Ecto neural progenitor cell (in vitro differentiated cells): ENCODE measurements around the gene UBA3.
A peak's percentile ranks its signal among the peaks of the same experiment; 100 is the strongest.

Experiments used
- DNase-seq: peaks from one replicate; pipeline ENCODE4 v3.0.0-alpha.2; 2018; ENCODE audit warnings: low spot score

The UBA3 gene

DNA sequence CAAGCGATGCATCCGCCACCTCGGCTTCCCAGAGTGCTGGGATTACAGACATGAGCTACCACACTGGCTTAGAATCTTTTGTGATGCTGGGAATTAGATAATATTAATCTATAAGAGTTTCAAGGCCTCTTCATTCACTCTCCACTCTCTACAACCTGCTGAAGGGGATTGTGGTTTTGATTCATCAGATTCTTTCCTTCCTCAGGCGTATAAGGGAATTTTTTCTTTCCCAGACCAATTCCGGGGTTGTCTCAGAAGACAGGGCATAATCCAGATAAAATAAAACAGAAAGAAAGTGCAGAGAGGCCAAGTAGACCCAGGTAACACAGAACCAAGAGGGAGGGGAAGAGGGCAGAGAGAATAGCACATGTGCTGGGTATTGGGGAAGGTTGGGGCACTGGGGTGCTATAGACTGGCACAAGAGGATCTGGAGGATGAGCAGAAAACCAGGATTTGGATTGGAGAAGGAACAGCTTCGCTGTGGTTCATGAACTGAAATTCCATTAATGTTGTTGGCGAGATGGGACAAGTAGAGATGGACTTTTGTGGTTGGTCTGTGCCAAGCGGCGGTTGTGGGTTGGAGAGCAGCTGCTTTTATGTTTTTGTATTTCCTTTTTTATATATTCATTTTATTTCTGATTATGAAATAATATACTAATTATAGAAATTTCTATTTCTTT is 17.4 kb upstream of the UBA3 start:
- no peak for DNase-seq

DNA sequence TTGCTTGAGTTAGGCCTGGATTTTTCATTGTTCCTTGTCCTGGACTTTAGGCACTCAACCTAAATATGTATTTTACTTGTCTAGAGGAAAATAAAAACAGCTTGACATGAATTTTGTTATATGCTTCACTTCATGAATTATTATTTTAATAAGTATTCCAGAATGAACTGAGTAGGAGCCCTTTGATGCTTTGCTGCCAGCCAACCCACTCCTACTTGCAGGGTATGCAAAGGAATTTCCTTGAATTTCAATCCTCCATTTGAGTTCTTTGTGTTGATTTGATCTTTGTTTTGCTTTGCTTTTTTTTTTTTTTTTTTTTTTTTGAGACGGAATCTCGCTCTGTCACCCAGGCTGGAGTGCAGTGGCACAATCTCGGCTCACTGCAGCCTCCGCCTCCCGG is 16.1 kb upstream of the UBA3 start:
- no peak for DNase-seq

GRCh38 chr3:69095636-69096035 is 15.5 kb upstream of the UBA3 start:
- DNase-seq, result no peak

GRCh38 chr3:69094467-69095205 is 14.5 kb upstream of the UBA3 start:
- DNase-seq, result no peak

DNA sequence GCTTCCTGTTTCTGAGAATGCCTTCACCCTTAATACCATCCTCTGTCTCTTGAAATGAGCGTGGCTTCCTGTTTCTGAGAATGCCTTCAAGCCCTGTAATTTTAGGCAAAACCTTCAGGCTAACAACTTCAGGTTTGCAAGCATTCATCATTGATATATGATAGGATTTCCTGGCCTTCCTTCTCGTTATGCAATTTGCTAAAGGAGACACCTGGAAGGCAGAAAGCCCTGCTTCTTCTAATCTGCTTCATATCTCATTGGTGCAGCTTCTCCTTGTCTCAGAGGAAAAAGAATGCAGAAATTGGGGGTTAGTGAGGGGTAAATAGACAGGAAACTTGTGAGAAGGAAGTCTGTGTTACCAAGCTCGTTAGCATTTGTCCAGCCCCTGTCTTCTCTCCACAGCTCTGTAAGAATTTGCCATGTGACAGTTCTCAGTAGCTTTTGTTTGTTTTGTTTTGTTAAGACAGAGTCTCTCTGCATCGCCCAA is 11.9 kb upstream of the UBA3 start:
- DNase-seq, result no peak

- DNase-seq, result no peak
These were observed 11.3 kb upstream of the UBA3 start for GRCh38 chr3:69091389-69092029.

DNA sequence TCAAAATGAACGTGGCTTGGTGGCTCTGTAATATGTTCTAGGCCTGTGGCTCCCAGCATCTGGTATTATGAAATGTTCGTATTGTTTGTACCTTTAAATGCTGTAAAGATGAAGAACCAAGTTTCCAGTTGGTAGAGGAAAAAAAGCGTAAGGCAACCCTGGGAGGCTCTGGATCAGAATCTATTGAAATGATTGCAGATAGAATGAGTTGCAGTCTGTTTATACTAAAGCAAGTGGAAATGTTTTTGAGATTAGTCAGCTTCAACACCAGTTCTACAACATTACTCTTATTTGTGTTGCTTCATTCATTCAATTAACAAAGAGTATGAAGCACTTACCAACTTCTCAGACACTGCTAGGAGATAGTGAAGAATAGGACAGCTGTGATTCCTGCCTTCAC is 9.9 kb upstream of the UBA3 start:
- no peak for DNase-seq

DNA sequence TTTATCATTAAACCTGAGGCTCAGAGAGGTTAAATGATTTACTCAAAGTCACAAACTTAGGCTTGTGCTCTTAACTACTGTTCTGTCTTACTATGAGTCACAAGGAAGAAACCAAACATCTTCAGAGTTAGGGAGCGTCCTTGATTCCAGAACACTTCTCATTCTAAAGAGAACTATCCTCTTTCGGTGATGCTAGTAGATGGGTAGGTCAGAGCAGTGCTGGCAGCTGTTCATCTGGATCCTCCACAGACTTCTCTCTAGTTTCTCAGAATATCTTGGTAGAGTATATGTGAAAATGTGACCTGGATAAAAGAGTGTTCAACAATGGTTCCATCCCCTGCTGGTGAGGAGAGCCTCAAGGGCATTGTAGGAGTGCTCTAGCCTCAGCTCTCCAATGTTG is 7.9 kb upstream of the UBA3 start:
- no peak for DNase-seq

- no peak for DNase-seq
These were observed 7.0 kb upstream of the UBA3 start for GRCh38 chr3:69087030-69087791.

GRCh38 chr3:69085833-69086722 is 5.9 kb upstream of the UBA3 start:
- no peak for DNase-seq

- DNase-seq, result no peak
These were observed 5.1 kb upstream of the UBA3 start for GRCh38 chr3:69085168-69085832.

- DNase-seq, result peak; percentile 93
These were observed 4.4 kb upstream of the UBA3 start, which contains the start of gene ARL6IP5 for GRCh38 chr3:69084326-69085167. ARL6IP5 (plus strand) TSS chr3:69084937; CDS start chr3:69085048, 111 bp downstream.

DNA sequence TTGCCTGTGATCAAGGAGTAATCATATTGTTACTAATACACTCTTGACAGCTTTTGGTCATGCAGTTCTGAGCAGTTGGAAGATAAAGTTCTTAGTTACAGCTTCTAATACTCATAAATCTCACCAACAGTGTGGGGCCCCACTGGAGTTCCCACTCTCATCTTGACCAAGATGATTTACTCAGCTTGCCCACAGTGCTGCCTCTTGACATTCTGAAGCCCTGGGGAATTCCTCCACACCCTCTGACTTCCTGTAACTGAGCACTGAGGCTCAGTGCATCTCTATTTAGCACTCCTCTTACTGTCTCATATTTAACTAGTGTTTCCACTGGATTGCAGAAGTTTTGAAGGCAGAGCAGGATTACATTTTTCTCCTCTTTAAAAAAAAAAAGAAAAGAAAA is 2.6 kb upstream of the UBA3 start:
- no peak for DNase-seq

DNA sequence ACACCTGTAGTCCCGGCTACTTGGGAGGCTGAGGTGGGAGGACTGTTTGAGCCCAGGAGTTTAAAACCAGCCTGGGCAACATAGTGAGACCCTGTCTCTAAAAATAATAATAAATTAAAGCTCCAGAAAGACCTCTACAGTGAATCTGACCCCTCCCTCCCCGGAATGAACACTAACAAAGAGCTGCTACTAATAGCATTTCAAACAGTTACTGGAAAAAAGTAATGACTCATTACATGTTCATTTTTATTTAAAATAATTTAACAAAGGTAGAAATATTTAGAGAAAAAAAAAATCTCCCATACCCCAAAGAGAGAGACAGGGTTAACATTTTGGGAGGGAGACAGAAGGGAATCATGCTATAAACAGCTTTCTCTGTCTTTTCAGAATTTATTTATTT is 2.2 kb upstream of the UBA3 start:
- no peak for DNase-seq

DNA sequence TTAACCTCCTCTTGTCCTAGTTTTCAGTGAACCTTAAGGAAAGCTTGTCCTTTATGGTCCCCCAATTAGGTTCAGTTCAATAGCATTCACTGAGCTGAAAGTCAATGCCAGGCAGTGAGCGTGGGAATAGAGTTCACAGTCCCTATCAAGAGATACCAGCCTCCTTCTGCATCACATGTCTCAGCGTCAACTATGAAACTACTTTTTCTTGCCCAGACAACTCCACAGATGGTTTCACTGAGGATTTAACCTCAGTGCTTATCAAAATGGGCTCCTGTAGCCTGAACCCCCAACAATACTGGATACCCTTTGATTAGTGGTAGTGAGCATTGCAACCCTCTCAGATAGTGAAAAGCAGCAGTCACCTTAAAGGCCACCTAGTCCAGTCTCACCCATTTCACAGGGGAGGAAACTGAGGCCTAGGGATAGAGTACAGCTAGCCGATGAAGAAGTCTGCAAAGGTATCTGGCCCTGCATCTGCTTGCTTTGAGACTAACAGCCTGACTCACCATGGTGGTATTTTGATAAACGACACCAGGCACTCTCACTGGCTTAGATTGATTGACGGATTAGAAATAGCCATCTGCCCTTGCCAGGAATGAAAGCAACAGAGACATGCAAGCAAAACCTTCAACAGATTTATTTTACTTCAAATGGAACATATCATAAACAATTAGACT is 1.6 kb upstream of the UBA3 start:
- DNase-seq, result no peak

- DNase-seq, result peak; percentile 65
These were observed 651 bp downstream of the UBA3 start for GRCh38 chr3:69079269-69080159.

DNA sequence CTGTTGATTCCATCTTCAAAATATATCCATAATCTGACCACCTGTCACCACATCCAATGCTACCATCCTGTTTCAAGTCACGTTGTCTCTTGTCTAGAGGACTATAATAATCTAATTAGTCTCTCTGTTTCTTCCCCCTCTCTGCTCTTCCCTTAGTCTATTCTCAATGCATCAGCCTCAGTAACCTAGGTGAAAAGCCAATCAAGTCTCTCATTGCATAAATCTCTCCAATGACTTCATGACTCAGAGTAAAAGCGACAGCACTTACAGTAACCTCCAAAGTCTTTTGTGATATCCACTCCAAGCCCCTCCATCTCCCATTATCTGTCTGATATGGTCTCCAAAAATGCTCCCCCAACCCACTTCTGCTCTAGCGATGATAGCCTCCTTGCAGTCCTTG is 7.2 kb downstream of the UBA3 start:
- no peak for DNase-seq

- DNase-seq, result no peak
These were observed 14.0 kb downstream of the UBA3 start for GRCh38 chr3:69066121-69066520.
